HepG2 (cell line): Measurements from ENCODE around the gene LIMCH1. TPM values are rescaled to one million over a fixed set of nuclear protein-coding genes. Genes with fewer than 3 reads are reported as not detected.
A peak's percentile ranks its signal among the peaks of the same experiment; 100 is the strongest.

Source experiments
- ATAC-seq: fragments of 200-7000 bp; cut with Tn5 transposase; 3 replicates; pipeline ENCODE4 v1.9.1; 2020; ENCODE audit warnings: mild to moderate bottlenecking, moderate library complexity
- BruUV-seq: library from RNA; stranded (reverse); fragments of 400-500 nt; replicated peaks from 2 replicates; lab custom pipeline; 2021; lab: Mats Ljungman, UMichigan
- CTCF ChIA-PET: fragments of 300-600 bp; formaldehyde crosslinking; extraction: SDS; loops from one replicate; lab custom pipeline; 2021; ENCODE audit warnings: low total read pairs, inconsistent platforms, low intra/inter-chr PET ratio; lab: Yijun Ruan, JAX
- POLR2A ChIA-PET: fragments of 350-600 bp; sonication (Branson Sonifier 250); formaldehyde crosslinking; loops from one replicate; lab custom pipeline; 2020; ENCODE audit warnings: antibody characterized with exemption, inconsistent platforms; lab: Yijun Ruan, JAX
- DNase-seq: peaks from one replicate; pipeline ENCODE4 v3.0.0-alpha.2; 2015; ENCODE audit warnings: low spot score
- FAIRE-seq: peaks from 3 replicates; lab custom pipeline; 2011; peaks lifted over from hg19 to GRCh38; lab: Jason Lieb, UNC
- H2AFZ ChIP-seq: one replicate; pipeline ENCODE4 v1.6.1; 2011; ENCODE audit warnings: low read length, inconsistent platforms
- H3K27ac ChIP-seq: fragments of 300-600 bp; 3 replicates; pipeline ENCODE4 v1.8.0; 2011; ENCODE audit warnings: mixed run types, mild to moderate bottlenecking, mixed read lengths, low read length, inconsistent platforms; ENCODE audit not compliant: insufficient read depth; ENCODE audit errors: extremely low read length
- H3K27me3 ChIP-seq, 2 experiments: fragments of 200-600 bp in 1 of 2; 2 replicates in 1 of 2; 3 replicates in 1 of 2; pipeline versions ENCODE4 v1.6.0 to v1.8.0; 2011; ENCODE audit warnings: low read length in 2 of 2, mild to moderate bottlenecking in 2 of 2, moderate library complexity in 2 of 2, inconsistent platforms in 1 of 2; ENCODE audit not compliant: insufficient read depth in 2 of 2, control insufficient read depth in 1 of 2
- H3K36me3 ChIP-seq, 2 experiments: fragments of 200-600 bp in 1 of 2; replicated peaks in 1 of 2; 2 replicates in 1 of 2; 3 replicates in 1 of 2; pipeline versions ENCODE4 v1.5.1 to v1.8.0; 2011; ENCODE audit warnings: low read length in 2 of 2, inconsistent platforms in 1 of 2; ENCODE audit not compliant: insufficient read depth in 2 of 2, control insufficient read depth in 1 of 2
- H3K4me1 ChIP-seq: 2 replicates; pipeline ENCODE4 v1.5.1; 2012; ENCODE audit warnings: low read length, inconsistent platforms; ENCODE audit not compliant: insufficient read depth
- H3K4me2 ChIP-seq: 2 replicates; pipeline ENCODE4 v1.6.0; 2011; ENCODE audit warnings: low read depth, low read length, inconsistent platforms
- H3K4me3 ChIP-seq, 3 experiments: fragments of 200-600 bp in 1 of 3; sonication (generic), shearing (Covaris generic) in 1 of 3; replicated peaks in 1 of 3; 2 replicates each; pipeline ENCODE4 v1.5.1; 2011 to 2016; ENCODE audit warnings: low read length in 3 of 3, inconsistent platforms in 2 of 3, low read depth in 2 of 3, mild to moderate bottlenecking in 2 of 3, control low read depth in 1 of 3, mixed read lengths in 1 of 3; ENCODE audit not compliant: insufficient read depth in 1 of 3
- H3K79me2 ChIP-seq: one replicate; pipeline ENCODE4 v1.6.1; 2011; ENCODE audit warnings: low read length, inconsistent platforms; ENCODE audit not compliant: insufficient read depth
- H3K9ac ChIP-seq: 2 replicates; pipeline ENCODE4 v1.6.0; 2011; ENCODE audit warnings: mild to moderate bottlenecking, low read depth, low read length, inconsistent platforms; ENCODE audit not compliant: insufficient read depth
- H3K9me3 ChIP-seq: 2 replicates; pipeline ENCODE4 v1.5.1; 2012; ENCODE audit warnings: mild to moderate bottlenecking, low read length
- H4K20me1 ChIP-seq: 2 replicates; pipeline ENCODE4 v1.6.0; 2011; ENCODE audit warnings: inconsistent platforms, mild to moderate bottlenecking, low read length, moderate library complexity; ENCODE audit not compliant: insufficient read depth
- AGO1 ChIP-seq: fragments of 200-400 bp; formaldehyde crosslinking; IDR thresholded peaks from 2 replicates; pipeline ENCODE4 v1.6.1; 2017; ENCODE audit warnings: mild to moderate bottlenecking, low read depth, low read length, moderate library complexity; ENCODE audit not compliant: poor library complexity, severe bottlenecking
- AGO2 ChIP-seq: fragments of 200-400 bp; formaldehyde crosslinking; optimal IDR thresholded peaks from 2 replicates; pipeline ENCODE3; 2017; ENCODE audit warnings: mild to moderate bottlenecking, low read depth, low read length, moderate library complexity
- CBX2 ChIP-seq, 2 experiments: fragments of 200-600 bp in 1 of 2; sonication (generic); formaldehyde crosslinking in 1 of 2; IDR thresholded peaks; 2 replicates each; pipeline versions ENCODE4 v1.7.0 to v1.8.1; 2018 to 2022; ENCODE audit warnings: low read depth in 2 of 2, low read length in 1 of 2, mild to moderate bottlenecking in 1 of 2, missing genetic modification reagents in 1 of 2
- CERS6 ChIP-seq: sonication (generic); formaldehyde crosslinking; IDR thresholded peaks from 2 replicates; pipeline ENCODE4 v1.5.0; 2020; ENCODE audit warnings: missing genetic modification reagents
- GATA4 ChIP-seq: sonication (generic); IDR thresholded peaks from 2 replicates; pipeline ENCODE4 v1.6.1; 2016; ENCODE audit warnings: antibody characterized with exemption, low read depth, borderline replicate concordance
- HNRNPLL ChIP-seq: fragments of 200-400 bp; formaldehyde crosslinking; IDR thresholded peaks from 2 replicates; pipeline ENCODE4 v1.6.1; 2017; ENCODE audit warnings: mild to moderate bottlenecking, low read depth, low read length; ENCODE audit not compliant: poor library complexity, severe bottlenecking
- PRPF4 ChIP-seq: fragments of 200-400 bp; formaldehyde crosslinking; IDR thresholded peaks from 2 replicates; pipeline ENCODE4 v1.6.1; 2016; ENCODE audit warnings: low read length, low read depth; ENCODE audit not compliant: poor library complexity, severe bottlenecking
- RBAK ChIP-seq: sonication (generic); formaldehyde crosslinking; IDR thresholded peaks from 2 replicates; pipeline ENCODE4 v1.5.1; 2020; ENCODE audit warnings: mild to moderate bottlenecking, missing genetic modification reagents
- SKIL ChIP-seq: sonication (generic); formaldehyde crosslinking; IDR thresholded peaks from 2 replicates; pipeline ENCODE4 v1.8.0; 2022; ENCODE audit warnings: missing genetic modification reagents, mild to moderate bottlenecking, moderate library complexity, borderline replicate concordance
- TP53 ChIP-seq: sonication (generic); formaldehyde crosslinking; conservative IDR thresholded peaks from 2 replicates; pipeline ENCODE4 v1.4.0; 2020; ENCODE audit warnings: missing genetic modification reagents
- ZNF264 ChIP-seq: sonication (generic); formaldehyde crosslinking; IDR thresholded peaks from 2 replicates; pipeline ENCODE4 v1.4.0; 2020; ENCODE audit warnings: missing genetic modification reagents
- ZNF441 ChIP-seq: sonication (generic); formaldehyde crosslinking; IDR thresholded peaks from 2 replicates; pipeline ENCODE4 v1.7.0; 2021; ENCODE audit warnings: missing genetic modification reagents, borderline replicate concordance
- WGBS: methylation state at CpG from one replicate; pipeline ENCODE4 v1.1.6; 2017; ENCODE audit warnings: low lambda C conversion rate; 5-methylcytosine and 5-hydroxymethylcytosine counted together
- in situ Hi-C: cut with HindIII; loops from 2 replicates; pipeline ENCODE4 v1.10.0; 2017; ENCODE audit warnings: low pct_unique_long_range_greater_than_20kb; ENCODE audit not compliant: extremely low pct_ligation_motif_present
- intact Hi-C: fragments of 100-400 bp; cut with micrococcal nuclease; formaldehyde crosslinking; loops from one replicate; pipeline ENCODE4 v1.10.0; 2022; ENCODE audit not compliant: unreplicated experiment
- polyA plus RNA-seq, 8 experiments: library from polyadenylated mRNA; depleted of rRNA in 3 of 8; stranded (reverse) in 7 of 8; unstranded in 1 of 8; fragments of >200 nt; fragmentation: Illumina TruSeq in 4 of 8; extraction: Trizol in 4 of 8; gene quantifications; 2 replicates each; pipeline versions ENCODE4 v1.2.1 to v1.2.3, GENCODE V29; 2011 to 2016; ENCODE audit warnings: low read depth in 4 of 8, missing spikeins in 1 of 8, mixed read lengths in 1 of 8; ENCODE audit not compliant: insufficient read depth in 1 of 8
- total RNA-seq, 5 experiments: library from RNA; depleted of rRNA; stranded (reverse); fragments of >200 nt; fragmentation: Illumina TruSeq; extraction: Trizol; gene quantifications; 2 replicates each; pipeline ENCODE4 v1.2.3, GENCODE V29; 2016; ENCODE audit warnings: low read depth in 1 of 5

Gene LIMCH1
- total and polyA plus RNA-seq, 2 of the 13 experiments (the other 11 are each of a cell fraction or from before 2014, with no cell fraction given) = 0.04 TPM; not detected in 1

GRCh38 chr4:41747230-41748055, 209.5 kb downstream of the LIMCH1 start (continued):
- TF ChIP-seq AGO1 = no peak
- no peak for TF ChIP-seq GATA4
- TF ChIP-seq ZNF264 (CRISPR knock-in tag) = no peak
- TF ChIP-seq RBAK (CRISPR knock-in tag) = no peak

- intact Hi-C loops = loop anchor here (5.0 kb wide), 1 partner anchor 466 kb away; no protein-coding TSS in a partner anchor
- H3K4me1 ChIP-seq = no peaks in the 10 kb centered on the region
- no peaks in the 10 kb centered on the region for H4K20me1 ChIP-seq
- 9% methylated on average over 21 of the region's 21 CpGs for WGBS
- TF ChIP-seq TP53 (CRISPR knock-in tag) (no peak), HNRNPLL (no peak), CERS6 (CRISPR knock-in tag) (no peak), CBX2 (IDR thresholded peaks at IDR 0.05; ENCODE audit: low read depth, low read length) (0 out of 2 replicates have a peak, but pooled peaks have one; percentile 51), CBX2 (CRISPR knock-in tag; IDR thresholded peaks at IDR 0.05; ENCODE audit: low read depth) (no peak), AGO2 (no peak), PRPF4 (no peak), SKIL (no peak), ZNF441 (CRISPR knock-in tag) (no peak)
- no peak overlapping the region for H3K4me2 ChIP-seq
- no peak overlapping the region for H2AFZ ChIP-seq
- H3K9me3 ChIP-seq = no peaks in the 10 kb centered on the region
- FAIRE-seq = no peak
- in situ Hi-C loops = no loop called here
- no peak overlapping the region for H3K9ac ChIP-seq
- POLR2A ChIA-PET = no interaction called here
- H3K36me3 ChIP-seq = no peaks in the 10 kb centered on the region
- no peak for ATAC-seq
- no TSS peak for BruUV-seq
- DNase-seq = no peak
- H3K27ac ChIP-seq = no peak overlapping the region
- peaks cover 3 to 61% of the 10 kb centered on the region in 2 experiments; a peak in 4 of 5 replicates for H3K27me3 ChIP-seq
- CTCF ChIA-PET = no interaction called here
- H3K4me3 ChIP-seq = no peak overlapping the region
- no peaks in the 10 kb centered on the region for H3K79me2 ChIP-seq
Measured at GRCh38 chr4:41748074-41748570, 210.2 kb downstream of the LIMCH1 start.
